Endodermal cell (in vitro differentiated cells): ENCODE data around the gene ELP5. TPM values are rescaled to one million over a fixed set of nuclear protein-coding genes. Genes with fewer than 3 reads are reported as not detected.

Experiments
- DNase-seq: peaks from one replicate; pipeline ENCODE4 v3.0.0-alpha.2; 2017
- H3K27ac ChIP-seq: 2 replicates; pipeline ENCODE4 v1.5.1; 2013; ENCODE audit warnings: mild to moderate bottlenecking, low read depth, low read length, moderate library complexity
- H3K27me3 ChIP-seq: 2 replicates; pipeline ENCODE4 v1.6.1; 2013; ENCODE audit warnings: mild to moderate bottlenecking, low read length, moderate library complexity; ENCODE audit not compliant: insufficient read depth, control insufficient read depth, poor library complexity, severe bottlenecking
- H3K36me3 ChIP-seq: 2 replicates; pipeline ENCODE4 v1.7.0; 2013; ENCODE audit warnings: mild to moderate bottlenecking, low read length, moderate library complexity; ENCODE audit not compliant: control insufficient read depth, insufficient read depth
- H3K4me1 ChIP-seq: one replicate; pipeline ENCODE4 v1.7.0; 2013; ENCODE audit warnings: low read length; ENCODE audit not compliant: control insufficient read depth, insufficient read depth
- H3K4me3 ChIP-seq: 2 replicates; pipeline ENCODE4 v1.5.1; 2013; ENCODE audit warnings: mild to moderate bottlenecking, low read length, moderate library complexity
- H3K9ac ChIP-seq: 2 replicates; pipeline ENCODE4 v1.6.1; 2013; ENCODE audit warnings: mild to moderate bottlenecking, low read length, moderate library complexity; ENCODE audit not compliant: poor library complexity, severe bottlenecking; ENCODE audit errors: extremely low read depth
- H3K9me3 ChIP-seq: 2 replicates; pipeline ENCODE4 v1.6.1; 2013; ENCODE audit warnings: mild to moderate bottlenecking, low read length, moderate library complexity; ENCODE audit not compliant: control insufficient read depth
- H3K27ac Mint-ChIP-seq: 2 replicates; pipeline ENCODE4 v1.8.0; 2020; ENCODE audit warnings: mixed read lengths
- H3K27me3 Mint-ChIP-seq: 2 replicates; pipeline ENCODE4 v1.8.0; 2021; ENCODE audit warnings: mild to moderate bottlenecking, mixed read lengths; ENCODE audit not compliant: insufficient read depth
- H3K36me3 Mint-ChIP-seq: 2 replicates; pipeline ENCODE4 v1.8.0; 2020; ENCODE audit warnings: low read depth, mixed read lengths
- H3K4me1 Mint-ChIP-seq: 2 replicates; pipeline ENCODE4 v1.8.0; 2020; ENCODE audit warnings: mixed read lengths
- H3K4me3 Mint-ChIP-seq: 2 replicates; pipeline ENCODE4 v1.8.0; 2020; ENCODE audit warnings: mild to moderate bottlenecking, moderate library complexity, mixed read lengths
- H3K9me3 Mint-ChIP-seq: 2 replicates; pipeline ENCODE4 v1.8.0; 2020; ENCODE audit warnings: mild to moderate bottlenecking, mixed read lengths
- CTCF ChIP-seq: fragments of 200-600 bp; sonication (generic); conservative IDR thresholded peaks from 2 replicates; pipeline ENCODE4 v1.5.0; 2021; ENCODE audit warnings: antibody characterized with exemption, mild to moderate bottlenecking
- WGBS, 2 experiments: methylation state at CpG; one replicate each; pipeline versions ENCODE4 v1.1.5 to v1.1.7; 2013; ENCODE audit warnings: missing lambda C conversion rate in 2 of 2, mixed read lengths in 1 of 2; ENCODE audit not compliant: insufficient coverage in 1 of 2, insufficient read length in 1 of 2; 5-methylcytosine and 5-hydroxymethylcytosine counted together
- total RNA-seq, 2 donors: library from RNA; stranded (reverse); fragmentation: NEBNext Ultra II Directional in 1 of 2; extraction: Animal tissue kit (Norgen Biotek cat#: 25700) in 1 of 2; gene quantifications; 2 replicates in 1 of 2; 3 replicates in 1 of 2; pipeline ENCODE4 v1.2.1, GENCODE V29; 2021

ELP5 gene
- total RNA-seq, 2 donors from 2014 or later, result 45.3 to 68.0 TPM

GRCh38 chr17:7225711-7226331, 26.2 kb upstream of the ELP5 start:
- peaks cover 5% of the 10 kb centered on the region for H3K4me1 ChIP-seq
- H3K27me3 Mint-ChIP-seq, result no peaks in the 10 kb centered on the region
- 94% methylated on average over 20 of the region's 21 CpGs; no CpG with 5 or more reads in 1 of the 2 experiments for WGBS, 2 experiments
- no peak for TF ChIP-seq CTCF
- H3K9ac ChIP-seq, result no peak overlapping the region
- peaks cover 5% of the 10 kb centered on the region for H3K4me1 Mint-ChIP-seq
- no peak overlapping the region for H3K27ac ChIP-seq
- H3K9me3 ChIP-seq, result no peaks in the 10 kb centered on the region
- peaks cover 84% of the 10 kb centered on the region for H3K36me3 ChIP-seq
- H3K4me3 ChIP-seq, result no peak overlapping the region
- H3K4me3 Mint-ChIP-seq, result no peak overlapping the region
- no peak overlapping the region for H3K27ac Mint-ChIP-seq
- H3K27me3 ChIP-seq, result no peaks in the 10 kb centered on the region
- H3K9me3 Mint-ChIP-seq, result no peaks in the 10 kb centered on the region
- DNase-seq, result no peak
- peaks cover 81% of the 10 kb centered on the region for H3K36me3 Mint-ChIP-seq

GRCh38 chr17:7226721-7227710, 25.0 kb upstream of the ELP5 start:
- H3K27ac Mint-ChIP-seq, result no peak overlapping the region
- TF ChIP-seq CTCF, result no peak
- H3K27me3 Mint-ChIP-seq, result no peaks in the 10 kb centered on the region
- peaks cover 3% of the 10 kb centered on the region for H3K4me1 Mint-ChIP-seq
- H3K9me3 Mint-ChIP-seq, result no peaks in the 10 kb centered on the region
- no peak overlapping the region for H3K4me3 Mint-ChIP-seq
- peaks cover 76% of the 10 kb centered on the region for H3K36me3 Mint-ChIP-seq
- peaks cover 3% of the 10 kb centered on the region for H3K4me1 ChIP-seq
- H3K9ac ChIP-seq, result no peak overlapping the region
- H3K36me3 ChIP-seq, result peaks cover 79% of the 10 kb centered on the region
- no peaks in the 10 kb centered on the region for H3K9me3 ChIP-seq
- H3K27ac ChIP-seq, result no peak overlapping the region
- 96% methylated on average over 26 to 31 of the region's 31 CpGs for WGBS, 2 experiments
- H3K4me3 ChIP-seq, result no peak overlapping the region
- H3K27me3 ChIP-seq, result no peaks in the 10 kb centered on the region
- no peak for DNase-seq

GRCh38 chr17:7228920-7229319, 23.1 kb upstream of the ELP5 start:
- Mint-ChIP-seq H3K27ac (no peak overlapping the region), H3K36me3 (peaks cover 63% of the 10 kb centered on the region), H3K27me3 (no peaks in the 10 kb centered on the region), H3K4me3 (no peak overlapping the region), H3K9me3 (no peaks in the 10 kb centered on the region), H3K4me1 (peaks cover 12% of the 10 kb centered on the region)
- peaks cover 3% of the 10 kb centered on the region for H3K4me1 ChIP-seq
- H3K36me3 ChIP-seq, result peaks cover 59% of the 10 kb centered on the region
- TF ChIP-seq CTCF, result no peak
- no peak overlapping the region for H3K9ac ChIP-seq
- no peak overlapping the region for H3K4me3 ChIP-seq
- H3K27ac ChIP-seq, result no peak overlapping the region
- no peaks in the 10 kb centered on the region for H3K9me3 ChIP-seq
- WGBS, 2 experiments, result 95% methylated on average over 11 to 14 of the region's 14 CpGs
- DNase-seq, result no peak
- no peaks in the 10 kb centered on the region for H3K27me3 ChIP-seq
